Loucy (cell line): Measurements from ENCODE around the gene FSTL3.
"Not testable (repeated sequence)": the region's sequence is repeated elsewhere in the genome, so short reads cannot be mapped to it uniquely, and the experiment has no call there.

Experiments
- H2AFZ ChIP-seq: fragments of 200-600 bp; sonication (generic); 2 replicates; pipeline ENCODE4 v1.6.0; 2016; ENCODE audit warnings: antibody characterized with exemption, mild to moderate bottlenecking, low read length, moderate library complexity
- H3F3A ChIP-seq: fragments of 200-600 bp; 2 replicates; pipeline ENCODE4 v1.6.0; 2016; ENCODE audit warnings: antibody characterized with exemption, low read depth, mild to moderate bottlenecking
- H3K27me3 ChIP-seq: fragments of 200-600 bp; sonication (generic); 2 replicates; pipeline ENCODE4 v1.6.1; 2014; ENCODE audit warnings: low read length, mild to moderate bottlenecking; ENCODE audit not compliant: insufficient read depth, poor library complexity, severe bottlenecking
- H3K36me3 ChIP-seq: fragments of 200-600 bp; sonication (generic); 2 replicates; pipeline ENCODE4 v1.6.1; 2016; ENCODE audit warnings: low read length; ENCODE audit not compliant: insufficient read depth
- H3K4me1 ChIP-seq: fragments of 200-600 bp; sonication (generic); 2 replicates; pipeline ENCODE4 v1.5.1; 2014; ENCODE audit warnings: low read length, mild to moderate bottlenecking; ENCODE audit not compliant: insufficient read depth, poor library complexity, severe bottlenecking
- H3K4me2 ChIP-seq: fragments of 200-600 bp; sonication (generic); 2 replicates; pipeline ENCODE4 v1.6.0; 2014; ENCODE audit warnings: antibody characterized with exemption, low read length, low read depth, mild to moderate bottlenecking; ENCODE audit not compliant: poor library complexity, severe bottlenecking
- H3K4me3 ChIP-seq: fragments of 200-600 bp; sonication (generic); 2 replicates; pipeline ENCODE4 v1.5.1; 2014; ENCODE audit warnings: low read length, mild to moderate bottlenecking, mixed read lengths; ENCODE audit not compliant: poor library complexity, severe bottlenecking
- H3K79me2 ChIP-seq: fragments of 200-600 bp; sonication (generic); 2 replicates; pipeline ENCODE4 v1.6.1; 2014; ENCODE audit warnings: low read length; ENCODE audit not compliant: insufficient read depth
- H3K9ac ChIP-seq: fragments of 200-600 bp; sonication (generic); 2 replicates; pipeline ENCODE4 v1.6.0; 2014; ENCODE audit warnings: mild to moderate bottlenecking, low read depth, low read length, moderate library complexity; ENCODE audit not compliant: poor library complexity, severe bottlenecking
- H3K9me2 ChIP-seq: fragments of 200-600 bp; sonication (generic); replicated peaks from 2 replicates; pipeline ENCODE4 v1.6.1; 2016; ENCODE audit warnings: low read depth, low read length, mixed read lengths
- H3K9me3 ChIP-seq: fragments of 200-600 bp; sonication (generic); 2 replicates; pipeline ENCODE4 v1.6.1; 2014; ENCODE audit warnings: mild to moderate bottlenecking, antibody characterized with exemption, low read length, low read depth; ENCODE audit not compliant: insufficient read depth
- H4K20me1 ChIP-seq: fragments of 200-600 bp; sonication (generic); 2 replicates; pipeline ENCODE4 v1.6.0; 2014; ENCODE audit warnings: antibody characterized with exemption, low read length, mild to moderate bottlenecking; ENCODE audit not compliant: insufficient read depth, poor library complexity, severe bottlenecking
- CTCF ChIP-seq: fragments of 200-600 bp; sonication (generic); conservative IDR thresholded peaks from 2 replicates; pipeline ENCODE4 v1.5.1; 2014; ENCODE audit warnings: mild to moderate bottlenecking, antibody characterized with exemption, low read length
- EZH2phosphoT487 ChIP-seq: fragments of 200-600 bp; IDR thresholded peaks from 2 replicates; pipeline ENCODE4 v1.6.1; 2018; ENCODE audit warnings: antibody characterized with exemption, mild to moderate bottlenecking, moderate library complexity, borderline replicate concordance

FSTL3 gene

GRCh38 chr19:728011-728410 is 51.8 kb downstream of the FSTL3 start:
- peaks cover 3% of the 10 kb centered on the region for H3K4me1 ChIP-seq

GRCh38 chr19:729564-729963 is 53.4 kb downstream of the FSTL3 start:
- not testable (repeated sequence) for H3K36me3 ChIP-seq, H2AFZ ChIP-seq

More at GRCh38 chr19:728011-728410, 51.8 kb downstream of the FSTL3 start:
- no peaks in the 10 kb centered on the region for H3K36me3 ChIP-seq
- H2AFZ ChIP-seq, result no peak overlapping the region
- H3F3A ChIP-seq, result no peaks in the 10 kb centered on the region
- no peaks in the 10 kb centered on the region for H4K20me1 ChIP-seq
- H3K79me2 ChIP-seq, result no peaks in the 10 kb centered on the region
- no peak overlapping the region for H3K9ac ChIP-seq
- H3K9me2 ChIP-seq, result no peaks in the 10 kb centered on the region
- H3K4me2 ChIP-seq, result no peak overlapping the region
- H3K4me3 ChIP-seq, result no peak overlapping the region
- H3K9me3 ChIP-seq, result no peaks in the 10 kb centered on the region
- H3K27me3 ChIP-seq, result no peaks in the 10 kb centered on the region
- no peak for TF ChIP-seq EZH2phosphoT487
- no peak for TF ChIP-seq CTCF

GRCh38 chr19:729965-730668 is 53.9 kb downstream of the FSTL3 start:
- H3K4me3 ChIP-seq, result no peak overlapping the region
- no peak overlapping the region for H2AFZ ChIP-seq
- H3K9me2 ChIP-seq, result no peaks in the 10 kb centered on the region
- no peaks in the 10 kb centered on the region for H3K27me3 ChIP-seq
- H4K20me1 ChIP-seq, result no peaks in the 10 kb centered on the region
- peaks cover 3% of the 10 kb centered on the region for H3K4me1 ChIP-seq
- no peak for TF ChIP-seq EZH2phosphoT487
- TF ChIP-seq CTCF, result no peak
- H3F3A ChIP-seq, result no peaks in the 10 kb centered on the region
- no peaks in the 10 kb centered on the region for H3K36me3 ChIP-seq
- no peak overlapping the region for H3K9ac ChIP-seq
- H3K79me2 ChIP-seq, result no peaks in the 10 kb centered on the region
- no peak overlapping the region for H3K4me2 ChIP-seq
- no peaks in the 10 kb centered on the region for H3K9me3 ChIP-seq

More at GRCh38 chr19:729564-729963, 53.4 kb downstream of the FSTL3 start:
- not testable (repeated sequence) for H3F3A ChIP-seq, H3K9me2 ChIP-seq, H3K27me3 ChIP-seq, H3K9me3 ChIP-seq, H3K4me3 ChIP-seq, H3K79me2 ChIP-seq, H3K4me1 ChIP-seq, H3K9ac ChIP-seq, H4K20me1 ChIP-seq, H3K4me2 ChIP-seq

- no peak overlapping the region for H3K4me2 ChIP-seq
- no peaks in the 10 kb centered on the region for H3K36me3 ChIP-seq
- no peaks in the 10 kb centered on the region for H3K79me2 ChIP-seq
- no peaks in the 10 kb centered on the region for H4K20me1 ChIP-seq
- no peaks in the 10 kb centered on the region for H3F3A ChIP-seq
- H2AFZ ChIP-seq, result no peak overlapping the region
- H3K4me3 ChIP-seq, result no peak overlapping the region
- no peak overlapping the region for H3K9ac ChIP-seq
- peaks cover 3% of the 10 kb centered on the region for H3K4me1 ChIP-seq
- H3K27me3 ChIP-seq, result no peaks in the 10 kb centered on the region
- TF ChIP-seq EZH2phosphoT487 (no peak), CTCF (no peak)
- H3K9me3 ChIP-seq, result no peaks in the 10 kb centered on the region
- H3K9me2 ChIP-seq, result no peaks in the 10 kb centered on the region
These were observed 54.8 kb downstream of the FSTL3 start for GRCh38 chr19:731000-731399.
